Thyroid gland (tissue), 4 donors: ENCODE measurements around the gene F2R. TPM values are rescaled to one million over a fixed set of nuclear protein-coding genes. Genes with fewer than 3 reads are reported as not detected.
"Not testable (repeated sequence)": the region's sequence is repeated elsewhere in the genome, so short reads cannot be mapped to it uniquely, and the experiment has no call there.

Experiments used
- DNase-seq, 2 donors: peaks; one replicate each; pipeline ENCODE4 v3.0.0-alpha.2; 2019
- H3K27ac ChIP-seq, 3 donors: fragments of 200-600 bp; sonication (generic); 1 replicate in 2 of 3; 2 replicates in 1 of 3; pipeline ENCODE4 v1.5.1; 2016 to 2019; ENCODE audit warnings: mild to moderate bottlenecking in 1 of 3, moderate library complexity in 1 of 3
- H3K27me3 ChIP-seq: fragments of 200-600 bp; sonication (generic); one replicate; pipeline ENCODE4 v1.5.1; 2019
- H3K36me3 ChIP-seq, 2 donors: fragments of 200-600 bp; sonication (generic); one replicate each; pipeline ENCODE4 v1.5.1; 2016 to 2019
- H3K4me1 ChIP-seq, 2 donors: fragments of 200-600 bp; sonication (generic); one replicate each; pipeline ENCODE4 v1.5.1; 2017 to 2019
- H3K4me3 ChIP-seq, 3 donors: fragments of 200-600 bp; sonication (generic); replicated peaks in 1 of 3; 1 replicate in 2 of 3; 2 replicates in 1 of 3; pipeline ENCODE4 v1.5.1; 2016; ENCODE audit warnings: mild to moderate bottlenecking in 1 of 3
- H3K9me3 ChIP-seq: fragments of 200-600 bp; sonication (generic); one replicate; pipeline ENCODE4 v1.5.1; 2017
- CTCF ChIP-seq, 6 experiments: fragments of 200-600 bp in 3 of 6; fragments of 450-650 bp in 3 of 6; sonication (generic) in 3 of 6; IDR thresholded peaks; one replicate each; pipeline ENCODE4 v1.5.1; 2016 to 2019; ENCODE audit warnings: antibody characterized with exemption in 6 of 6, mild to moderate bottlenecking in 2 of 6, inconsistent platforms in 1 of 6, moderate library complexity in 1 of 6
- POLR2A ChIP-seq, 2 donors: fragments of 450-650 bp; IDR thresholded peaks; one replicate each; pipeline ENCODE4 v1.6.1; 2017; ENCODE audit warnings: antibody characterized with exemption in 2 of 2, mild to moderate bottlenecking in 2 of 2, moderate library complexity in 1 of 2
- WGBS, 2 donors: methylation state at CpG; one replicate each; pipeline ENCODE4 v1.1.5; 2017; 5-methylcytosine and 5-hydroxymethylcytosine counted together
- intact Hi-C: fragments of 100-400 bp; cut with DNase I; formaldehyde crosslinking; loops from one replicate; pipeline ENCODE4 v1.15.1; 2023
- total RNA-seq, 4 donors: library from RNA; depleted of rRNA; stranded (reverse); fragments of >200 nt; gene quantifications; one replicate each; pipeline ENCODE4 v1.2.3, GENCODE V29; 2016

F2R gene
- total RNA-seq, 4 donors from 2014 or later: 5.7 to 27.9 (median 8.8) TPM

- Histone ChIP-seq H3K27ac (no peak overlapping the region), H3K4me3 (no peak overlapping the region), H3K4me1 (no peaks in the 10 kb centered on the region), H3K27me3 (no peaks in the 10 kb centered on the region), H3K36me3 (no peaks in the 10 kb centered on the region), H3K9me3 (no peaks in the 10 kb centered on the region)
- TF ChIP-seq POLR2A (IDR thresholded peaks at IDR 0.05): no peak
- TF ChIP-seq CTCF (IDR thresholded peaks at IDR 0.05): no peak
- DNase-seq: no peak
- intact Hi-C loops: no loop called here
Observed at GRCh38 chr5:76673125-76673524, 42.8 kb upstream of the F2R start.

GRCh38 chr5:76674330-76675066 is 41.4 kb upstream of the F2R start:
- Histone ChIP-seq H3K27me3 (no peaks in the 10 kb centered on the region), H3K27ac (no peak overlapping the region), H3K9me3 (no peaks in the 10 kb centered on the region), H3K4me3 (no peak overlapping the region), H3K4me1 (no peaks in the 10 kb centered on the region), H3K36me3 (no peaks in the 10 kb centered on the region)
- TF ChIP-seq POLR2A (IDR thresholded peaks at IDR 0.05) (no peak), CTCF (IDR thresholded peaks at IDR 0.05) (no peak)
- intact Hi-C loops: no loop called here
- 91 to 93% methylated on average over 8 of the region's 8 CpGs for WGBS, 2 donors
- no peak for DNase-seq

GRCh38 chr5:76675364-76675763 is 40.6 kb upstream of the F2R start:
- 89 to 97% methylated on average over 1 of the region's 1 CpG for WGBS, 2 donors
- DNase-seq: no peak
- TF ChIP-seq CTCF (IDR thresholded peaks at IDR 0.05) (no peak), POLR2A (IDR thresholded peaks at IDR 0.05) (no peak)
- intact Hi-C loops: no loop called here
- no peaks in the 10 kb centered on the region for H3K27me3 ChIP-seq
- H3K27ac ChIP-seq: no peak overlapping the region
- no peaks in the 10 kb centered on the region for H3K9me3 ChIP-seq
- no peak overlapping the region for H3K4me3 ChIP-seq
- no peaks in the 10 kb centered on the region for H3K4me1 ChIP-seq
- H3K36me3 ChIP-seq: no peaks in the 10 kb centered on the region

GRCh38 chr5:76677849-76678472 is 38.0 kb upstream of the F2R start:
- TF ChIP-seq CTCF (IDR thresholded peaks at IDR 0.05) (no peak), POLR2A (IDR thresholded peaks at IDR 0.05) (no peak)
- no peaks in the 10 kb centered on the region for H3K36me3 ChIP-seq
- intact Hi-C loops: no loop called here
- WGBS, 2 donors: 95 to 98% methylated on average over 8 of the region's 8 CpGs
- H3K4me1 ChIP-seq: no peaks in the 10 kb centered on the region
- H3K4me3 ChIP-seq: no peak overlapping the region
- no peak overlapping the region for H3K27ac ChIP-seq
- no peaks in the 10 kb centered on the region for H3K9me3 ChIP-seq
- no peak for DNase-seq
- no peaks in the 10 kb centered on the region for H3K27me3 ChIP-seq

GRCh38 chr5:76679231-76679630 is 36.7 kb upstream of the F2R start:
- 72 to 86% methylated on average over 3 of the region's 3 CpGs for WGBS, 2 donors
- no peak for DNase-seq
- no peak overlapping the region for H3K27ac ChIP-seq
- H3K4me1 ChIP-seq: no peaks in the 10 kb centered on the region
- H3K27me3 ChIP-seq: no peaks in the 10 kb centered on the region
- intact Hi-C loops: no loop called here
- H3K36me3 ChIP-seq: no peaks in the 10 kb centered on the region
- H3K4me3 ChIP-seq: no peak overlapping the region
- H3K9me3 ChIP-seq: no peaks in the 10 kb centered on the region
- TF ChIP-seq CTCF (IDR thresholded peaks at IDR 0.05): no peak
- TF ChIP-seq POLR2A (IDR thresholded peaks at IDR 0.05): no peak

- H3K27me3 ChIP-seq, intact Hi-C loops: not testable (repeated sequence)
Observed at GRCh38 chr5:76680826-76681225, 35.1 kb upstream of the F2R start.

More at GRCh38 chr5:76680826-76681225, 35.1 kb upstream of the F2R start:
- WGBS, 2 donors: 31 to 48% methylated on average over 4 of the region's 4 CpGs
- not testable (repeated sequence) for H3K4me3 ChIP-seq, H3K27ac ChIP-seq, H3K36me3 ChIP-seq, H3K4me1 ChIP-seq, H3K9me3 ChIP-seq
- DNase-seq: peak; percentile 79 to 83
